Heart right ventricle (tissue), 16 donors: ENCODE measurements around the gene ANKMY2. TPM values are rescaled to one million over a fixed set of nuclear protein-coding genes. Genes with fewer than 3 reads are reported as not detected.
"Not testable (repeated sequence)": the region's sequence is repeated elsewhere in the genome, so short reads cannot be mapped to it uniquely, and the experiment has no call there.

ENCODE experiments used
- ATAC-seq, 8 donors: fragments of 200-7000 bp; cut with Tn5 transposase; one replicate each; pipeline ENCODE4 v1.9.1; 2020; ENCODE audit warnings: mild to moderate bottlenecking in 8 of 8, moderate library complexity in 8 of 8, moderate number of reproducible peaks in 1 of 8
- DNase-seq, 2 donors: peaks; one replicate each; pipeline ENCODE4 v3.0.0-alpha.2; 2020
- H3K27ac ChIP-seq, 10 donors: fragments of 200-600 bp; sonication (generic) in 2 of 10; one replicate each; pipeline versions ENCODE4 v1.5.0 to v1.8.0; 2020 to 2022; ENCODE audit warnings: mild to moderate bottlenecking in 3 of 10
- H3K27me3 ChIP-seq, 7 donors: fragments of 200-600 bp; one replicate each; pipeline ENCODE4 v1.8.0; 2021 to 2022; ENCODE audit warnings: mild to moderate bottlenecking in 2 of 7
- H3K36me3 ChIP-seq, 9 donors: fragments of 200-600 bp; sonication (generic) in 1 of 9; one replicate each; pipeline versions ENCODE4 v1.5.0 to v1.8.0; 2020 to 2022; ENCODE audit warnings: mild to moderate bottlenecking in 2 of 9
- H3K4me1 ChIP-seq, 9 donors: fragments of 200-600 bp; sonication (generic) in 1 of 9; one replicate each; pipeline versions ENCODE4 v1.5.0 to v1.8.0; 2020 to 2022; ENCODE audit warnings: mild to moderate bottlenecking in 4 of 9
- H3K4me3 ChIP-seq, 10 donors: fragments of 200-600 bp; sonication (generic) in 2 of 10; one replicate each; pipeline versions ENCODE4 v1.5.0 to v1.8.0; 2020 to 2022; ENCODE audit warnings: mild to moderate bottlenecking in 7 of 10, moderate library complexity in 2 of 10
- H3K9me3 ChIP-seq, 11 donors: fragments of 200-600 bp in 10 of 11; sonication (generic) in 2 of 11; one replicate each; pipeline versions ENCODE4 v1.5.0 to v1.8.0; 2013 to 2022; ENCODE audit warnings: mild to moderate bottlenecking in 2 of 11, control low read depth in 1 of 11, moderate library complexity in 1 of 11
- CTCF ChIP-seq, 9 donors: fragments of 200-600 bp; sonication (generic) in 2 of 9; IDR thresholded peaks; one replicate each; pipeline versions ENCODE4 v1.5.0 to v1.8.0; 2021 to 2022; ENCODE audit warnings: antibody characterized with exemption in 9 of 9, mild to moderate bottlenecking in 5 of 9, moderate library complexity in 1 of 9
- WGBS, 2 donors: extraction: QIAGEN DNeasy Blood & Tissue Kit; methylation state at CpG; one replicate each; pipeline ENCODE4 v1.1.7; 2013; ENCODE audit warnings: inconsistent platforms in 1 of 2; 5-methylcytosine and 5-hydroxymethylcytosine counted together
- intact Hi-C, 10 donors: fragments of 100-400 bp; cut with DNase I; formaldehyde crosslinking; loops; one replicate each; pipeline versions ENCODE4 v1.11.1 to v1.14.2; 2022
- polyA plus RNA-seq, 2 donors: library from polyadenylated mRNA; stranded (reverse); fragments of 200-250 nt; gene quantifications; one replicate each; pipeline ENCODE4 v1.2.3, GENCODE V29; 2013
- total RNA-seq, 10 donors: library from RNA; stranded (reverse); fragmentation: NEBNext Ultra II Directional in 3 of 10; extraction: Animal tissue kit (Norgen Biotek cat#: 25700) in 3 of 10; gene quantifications; one replicate each; pipeline versions ENCODE4 v1.2.1 to v1.2.4, GENCODE V29; 2021 to 2023
- donor health status: Arrhythmogenic right ventricular cardiomyopathy.
- donor health status: ischemic (EF 13 %, LVEDD 7.1; RV severe dilation, severe dysfunction).
- donor health status: healthy with polysubstance abuse.
- donor health status: DM: no; HTN: yes; CAD: no.
- donor health status: DM: no; HTN: no; CAD: no.
- donor health status: ischemic (EF 25% LVEDD 6.9; RV normal size, moderate dysfunction).
- donor health status: ischemic (EF 25% LVEDD 5.7; RV mildly dilated, moderate dysfunction).
- donor health status: healthy.
- donor health status: DM: yes; HTN: yes; CAD: no.
- donor health status: Ischemic cardiomyopathy.
- donor health status: ischemic (EF 35%, LVEDD 5.7; RV mildly dilated, moderate dysfunction).
- donor health status: nonischemic (EF 11% LVEDD 7.7; RV severe dilation, severe dysfunction).
- donor health status: DM: yes; HTN: yes; CAD: no.
- donor health status: PGD.
- donor health status: ischemic (EF 29% LVEDD 5.4; RV normal size, mild dysfunction).
- donor health status: nonischemic (EF 23%, LVEDD 6.1; RV moderate dilation, normal function).

The ANKMY2 gene
- total and polyA plus RNA-seq, 12 donors: 10.7 to 46.7 (median 32.8) TPM

GRCh38 chr7:16691241-16691640 is 45.7 kb upstream of the ANKMY2 start:
- intact Hi-C loops: loop anchor here in 4 of 10 donors (5.0 to 10.0 kb wide), 4 partner anchors 46 to 114 kb away; partner anchors contain the start of genes AGR2 (in 1 of the 4), ANKMY2 (in 1 of the 4) and BZW2 (in 1 of the 4)
- Histone ChIP-seq H3K27ac (no peak overlapping the region), H3K4me1 (no peaks in the 10 kb centered on the region), H3K9me3 (no peaks in the 10 kb centered on the region), H3K36me3 (peaks cover 0 to 99% (median 36%) of the 10 kb centered on the region in 9 donors), H3K4me3 (no peak overlapping the region), H3K27me3 (no peaks in the 10 kb centered on the region)
- ATAC-seq (no peak), DNase-seq (no peak)
- no peak for TF ChIP-seq CTCF (IDR thresholded peaks at IDR 0.05)
- WGBS, 2 donors: 70 to 77% methylated on average over 4 of the region's 4 CpGs

GRCh38 chr7:16688249-16688648 is 42.7 kb upstream of the ANKMY2 start:
- H3K27me3 ChIP-seq: no peaks in the 10 kb centered on the region
- no peak overlapping the region for H3K4me3 ChIP-seq
- H3K36me3 ChIP-seq: peaks cover 0 to 100% (median 30%) of the 10 kb centered on the region in 9 donors
- no peaks in the 10 kb centered on the region for H3K9me3 ChIP-seq
- WGBS, 2 donors: 93 to 98% methylated on average over 2 of the region's 2 CpGs
- no peak for ATAC-seq
- H3K4me1 ChIP-seq: no peaks in the 10 kb centered on the region
- H3K27ac ChIP-seq: no peak overlapping the region
- DNase-seq: no peak
- intact Hi-C loops: loop anchor here in 1 of 10 donors (10.0 kb wide), 1 partner anchor 63 kb away; no protein-coding TSS in a partner anchor
- TF ChIP-seq CTCF (IDR thresholded peaks at IDR 0.05): no peak

DNA sequence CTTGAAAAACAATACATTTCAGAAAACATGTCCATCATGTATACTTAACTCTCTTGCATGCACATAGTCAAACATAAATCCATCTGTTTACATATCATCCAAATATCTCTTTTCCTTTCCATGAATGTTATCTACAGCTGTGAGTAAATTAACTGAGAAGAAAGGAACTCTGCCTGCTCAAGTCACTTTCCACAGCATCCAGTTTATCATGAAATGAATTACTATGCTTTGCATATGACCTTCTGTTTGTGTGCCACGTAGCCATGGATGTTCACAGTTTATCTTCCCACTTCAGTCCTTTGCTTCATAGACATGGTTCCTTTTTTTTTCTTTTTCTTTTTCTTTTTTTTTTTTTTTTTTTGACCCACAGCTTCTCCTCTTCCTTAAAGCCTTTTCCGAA is 40.0 kb upstream of the ANKMY2 start:
- ATAC-seq: no peak
- intact Hi-C loops: loop anchor here in 1 of 10 donors (10.0 kb wide), 1 partner anchor 61 kb away; no protein-coding TSS in a partner anchor

GRCh38 chr7:16684935-16685334 is 39.4 kb upstream of the ANKMY2 start:
- Histone ChIP-seq H3K27me3 (no peaks in the 10 kb centered on the region), H3K4me3 (no peak overlapping the region), H3K4me1 (no peaks in the 10 kb centered on the region), H3K36me3 (peaks cover 0 to 100% (median 30%) of the 10 kb centered on the region in 9 donors), H3K27ac (no peak overlapping the region), H3K9me3 (no peaks in the 10 kb centered on the region)
- DNase-seq (no peak), ATAC-seq (no peak)
- 72 to 77% methylated on average over 2 of the region's 2 CpGs for WGBS, 2 donors
- intact Hi-C loops: loop anchor here in 1 of 10 donors (10.0 kb wide), 1 partner anchor 60 kb away; no protein-coding TSS in a partner anchor
- TF ChIP-seq CTCF (IDR thresholded peaks at IDR 0.05): no peak

More for the DNA sequence above, 40.0 kb upstream of the ANKMY2 start:
- Histone ChIP-seq H3K9me3 (no peaks in the 10 kb centered on the region), H3K4me3 (no peak overlapping the region), H3K27me3 (no peaks in the 10 kb centered on the region), H3K4me1 (no peaks in the 10 kb centered on the region), H3K27ac (no peak overlapping the region), H3K36me3 (peaks cover 0 to 100% (median 36%) of the 10 kb centered on the region in 9 donors)
- WGBS, 2 donors: 69 to 86% methylated on average over 2 of the region's 2 CpGs
- DNase-seq: no peak
- TF ChIP-seq CTCF (IDR thresholded peaks at IDR 0.05): no peak

GRCh38 chr7:16678645-16679566 is 33.4 kb upstream of the ANKMY2 start:
- WGBS, 2 donors: 93 to 95% methylated on average over 14 of the region's 14 CpGs
- H3K4me1 ChIP-seq, H3K9me3 ChIP-seq, H3K4me3 ChIP-seq, ATAC-seq, DNase-seq, intact Hi-C loops, H3K27me3 ChIP-seq, H3K27ac ChIP-seq: not testable (repeated sequence)
- peaks cover 0 to 97% (median 30%) of the 10 kb centered on the region in 9 donors for H3K36me3 ChIP-seq
